ENCODE data around the gene ELMO1. TPM values are rescaled to one million over a fixed set of nuclear protein-coding genes. Genes with fewer than 3 reads are reported as not detected.

ELMO1 gene
- total RNA-seq, 1 experiment from 2014 or later = not detected

DNA sequence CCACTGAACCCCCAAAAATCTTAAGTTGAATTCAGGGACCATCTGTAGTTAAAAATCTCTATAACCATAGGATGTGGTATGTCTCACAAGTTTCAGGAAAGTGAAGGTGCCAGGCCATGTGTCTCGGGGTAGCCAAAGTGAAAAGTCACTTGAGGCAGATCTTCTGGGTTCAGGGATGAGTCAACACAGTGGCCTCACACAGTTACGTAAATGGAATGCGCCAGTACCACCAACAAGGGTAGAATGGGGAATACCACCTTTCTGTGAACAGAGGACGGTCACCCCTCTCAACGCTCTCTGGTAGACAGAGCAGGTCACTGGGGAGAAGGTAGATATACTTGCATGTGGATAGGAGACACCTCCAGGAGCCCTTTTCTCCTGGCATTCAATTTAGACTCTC lies 71.4 kb downstream of the ELMO1 start:
- no peaks in the 10 kb centered on the region for H3K4me1 ChIP-seq (replicated peaks)
- no peak for DNase-seq (ENCODE audit: low read depth in 1 of 2, low spot score in 2 of 2)
- no peak overlapping the region for H3K4me3 ChIP-seq
- 0 out of 2 replicates have a peak, but pooled peaks cover 6% of the 10 kb centered on the region for H3K9me3 ChIP-seq (replicated peaks)
- no peak overlapping the region for H3K27ac ChIP-seq
- no peaks in the 10 kb centered on the region for H3K36me3 ChIP-seq
- H3K27me3 ChIP-seq (replicated peaks) = no peaks in the 10 kb centered on the region

DNA sequence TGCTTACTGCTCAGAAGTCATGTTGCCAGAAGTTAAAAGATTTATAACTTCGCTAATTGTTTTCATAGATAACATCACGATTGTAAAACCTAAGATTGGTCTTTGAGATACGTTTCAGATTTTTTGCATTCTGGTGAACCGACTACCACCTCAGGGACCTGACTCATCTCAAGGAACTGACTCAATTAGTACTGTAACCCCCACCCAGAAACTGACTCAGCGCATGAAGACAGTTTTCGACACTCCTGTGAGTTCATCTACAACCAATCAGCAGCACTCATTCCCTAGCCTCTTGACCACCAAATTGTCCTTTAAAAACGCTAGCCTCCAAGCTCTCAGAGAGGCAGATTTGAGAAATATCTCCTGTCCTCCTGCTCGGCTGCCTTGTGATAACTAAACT lies 72.3 kb downstream of the ELMO1 start:
- DNase-seq (ENCODE audit: low read depth in 1 of 2, low spot score in 2 of 2) = no peak
- H3K36me3 ChIP-seq = no peaks in the 10 kb centered on the region
- H3K27ac ChIP-seq = no peak overlapping the region
- no peaks in the 10 kb centered on the region for H3K27me3 ChIP-seq (replicated peaks)
- no peaks in the 10 kb centered on the region for H3K4me1 ChIP-seq (replicated peaks)
- 0 out of 2 replicates have a peak, but pooled peaks cover 6% of the 10 kb centered on the region for H3K9me3 ChIP-seq (replicated peaks)
- no peak overlapping the region for H3K4me3 ChIP-seq

DNA sequence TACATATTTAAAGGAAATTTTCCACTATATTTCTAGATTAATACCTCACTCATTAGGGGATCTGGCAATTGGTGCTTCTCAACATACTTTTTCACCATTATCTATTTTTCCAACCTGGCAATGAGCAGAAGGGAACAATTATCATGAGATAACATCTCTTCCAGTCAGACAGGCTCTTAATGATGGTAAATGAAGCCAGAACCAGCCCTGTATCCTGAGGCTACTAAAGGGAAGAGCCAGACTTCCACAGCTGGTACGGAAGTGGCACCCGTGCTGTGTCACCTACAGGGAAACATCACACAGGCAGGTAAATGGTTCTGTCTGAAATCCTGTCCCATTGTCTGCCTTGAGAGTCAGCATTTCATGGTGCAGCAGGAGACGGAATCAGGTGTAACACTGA lies 75.9 kb downstream of the ELMO1 start:
- H3K36me3 ChIP-seq = no peaks in the 10 kb centered on the region
- H3K9me3 ChIP-seq (replicated peaks) = 0 out of 2 replicates have a peak, but pooled peaks cover 6% of the 10 kb centered on the region
- no peak for DNase-seq (ENCODE audit: low read depth in 1 of 2, low spot score in 2 of 2)
- H3K27me3 ChIP-seq (replicated peaks) = no peaks in the 10 kb centered on the region
- H3K27ac ChIP-seq = no peak overlapping the region
- H3K4me1 ChIP-seq (replicated peaks) = no peaks in the 10 kb centered on the region
- H3K4me3 ChIP-seq = no peak overlapping the region

DNA sequence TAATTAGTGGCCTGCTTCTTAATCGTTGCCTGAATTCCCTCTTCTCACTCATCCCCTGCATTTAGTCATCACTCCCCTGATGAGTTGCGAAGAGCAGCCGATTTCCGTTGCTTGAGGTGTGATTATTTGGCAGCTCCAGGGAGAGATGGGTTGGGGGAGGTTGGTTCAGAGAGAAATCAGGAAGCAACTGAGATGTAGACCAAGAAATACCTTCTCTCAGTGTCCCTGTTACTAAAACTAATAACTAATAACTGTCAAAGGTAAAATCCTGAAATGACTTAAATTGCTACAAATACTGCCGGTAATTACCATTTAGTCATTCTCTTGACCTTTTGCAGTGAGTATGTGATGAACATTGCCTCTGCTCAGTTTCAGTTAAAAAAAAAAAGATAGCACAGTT lies 76.9 kb downstream of the ELMO1 start:
- no peak for DNase-seq (ENCODE audit: low read depth in 1 of 2, low spot score in 2 of 2)

DNA sequence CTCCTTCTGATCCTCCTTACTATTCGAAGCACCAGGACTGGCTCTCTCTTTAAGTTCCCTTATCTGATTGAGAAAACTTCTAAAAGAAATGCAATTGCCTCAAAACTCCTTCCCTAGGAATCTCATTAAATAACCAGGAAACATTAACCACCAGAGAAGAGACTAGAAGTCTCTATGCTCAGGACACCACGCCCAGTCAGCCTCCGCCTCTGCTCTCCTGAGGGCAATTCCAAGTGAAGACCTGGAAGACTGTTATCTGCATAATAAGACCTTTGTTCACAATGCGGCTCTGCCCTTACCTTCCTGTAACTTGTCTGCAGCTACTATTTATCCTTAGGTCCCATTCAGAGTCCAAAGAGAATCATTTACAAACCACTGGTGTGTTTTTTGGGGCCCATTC lies 78.8 kb downstream of the ELMO1 start:
- no peak for DNase-seq (ENCODE audit: low read depth in 1 of 2, low spot score in 2 of 2)
- no peaks in the 10 kb centered on the region for H3K36me3 ChIP-seq
- H3K9me3 ChIP-seq (replicated peaks) = no peaks in the 10 kb centered on the region
- no peak overlapping the region for H3K27ac ChIP-seq
- no peaks in the 10 kb centered on the region for H3K4me1 ChIP-seq (replicated peaks)
- no peak overlapping the region for H3K4me3 ChIP-seq
- no peaks in the 10 kb centered on the region for H3K27me3 ChIP-seq (replicated peaks)

More for the DNA sequence above, 76.9 kb downstream of the ELMO1 start:
- Histone ChIP-seq H3K9me3 (replicated peaks) (0 out of 2 replicates have a peak, but pooled peaks cover 6% of the 10 kb centered on the region), H3K27ac (no peak overlapping the region), H3K4me3 (no peak overlapping the region), H3K36me3 (no peaks in the 10 kb centered on the region), H3K27me3 (replicated peaks) (no peaks in the 10 kb centered on the region), H3K4me1 (replicated peaks) (no peaks in the 10 kb centered on the region)

DNA sequence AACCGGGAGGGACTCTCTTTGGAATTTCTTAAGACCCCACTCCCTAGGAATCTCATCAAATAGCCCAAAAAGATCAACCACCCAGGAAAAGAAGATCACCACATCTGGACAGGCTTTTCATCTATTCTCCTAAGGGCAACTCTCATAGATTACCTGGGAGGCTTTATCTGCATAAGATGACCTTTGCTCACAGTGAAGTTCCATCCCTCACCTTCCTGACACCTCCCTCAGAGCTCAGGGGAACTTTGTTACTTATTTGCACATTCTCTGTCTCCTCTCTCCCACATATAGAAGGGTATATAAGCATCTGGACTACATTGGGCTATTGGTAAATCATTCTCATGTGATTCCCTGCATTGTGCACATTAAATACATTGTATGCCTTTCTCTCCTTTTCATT lies 80.1 kb downstream of the ELMO1 start:
- H3K27me3 ChIP-seq (replicated peaks) = no peaks in the 10 kb centered on the region
- H3K27ac ChIP-seq = no peak overlapping the region
- DNase-seq (ENCODE audit: low read depth in 1 of 2, low spot score in 2 of 2) = no peak

DNA sequence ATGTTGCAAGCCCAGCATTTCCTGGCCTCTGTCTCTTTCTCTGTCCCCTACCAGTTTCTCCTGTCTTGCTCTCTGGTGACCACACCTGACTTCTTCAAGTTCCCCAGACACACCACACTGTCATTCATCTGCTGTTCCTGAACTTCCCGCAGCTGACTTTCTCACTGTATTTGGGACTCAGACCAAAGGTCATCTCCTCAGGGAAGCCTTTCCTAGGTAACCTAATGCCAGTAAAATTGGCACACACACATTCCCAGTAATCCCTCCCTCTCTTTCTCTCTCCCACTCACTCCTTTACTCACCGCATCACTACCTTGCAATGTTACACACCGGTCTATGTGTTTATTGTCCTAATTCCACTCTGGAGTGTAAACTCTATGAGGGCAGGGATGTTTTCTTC lies 81.7 kb downstream of the ELMO1 start:
- Histone ChIP-seq H3K27ac (no peak overlapping the region), H3K9me3 (replicated peaks) (no peaks in the 10 kb centered on the region), H3K27me3 (replicated peaks) (no peaks in the 10 kb centered on the region), H3K4me1 (replicated peaks) (no peaks in the 10 kb centered on the region), H3K36me3 (no peaks in the 10 kb centered on the region), H3K4me3 (no peak overlapping the region)
- DNase-seq (ENCODE audit: low read depth in 1 of 2, low spot score in 2 of 2) = no peak

More for the DNA sequence above, 80.1 kb downstream of the ELMO1 start:
- Histone ChIP-seq H3K36me3 (no peaks in the 10 kb centered on the region), H3K9me3 (replicated peaks) (no peaks in the 10 kb centered on the region), H3K4me1 (replicated peaks) (no peaks in the 10 kb centered on the region), H3K4me3 (no peak overlapping the region)

- Histone ChIP-seq H3K4me3 (no peak overlapping the region), H3K27ac (no peak overlapping the region), H3K36me3 (no peaks in the 10 kb centered on the region), H3K27me3 (replicated peaks) (no peaks in the 10 kb centered on the region), H3K4me1 (replicated peaks) (no peaks in the 10 kb centered on the region), H3K9me3 (replicated peaks) (no peaks in the 10 kb centered on the region)
- no peak for DNase-seq (ENCODE audit: low read depth in 1 of 2, low spot score in 2 of 2)
Measured at GRCh38 chr7:37366445-37366844, 82.2 kb downstream of the ELMO1 start.

DNA sequence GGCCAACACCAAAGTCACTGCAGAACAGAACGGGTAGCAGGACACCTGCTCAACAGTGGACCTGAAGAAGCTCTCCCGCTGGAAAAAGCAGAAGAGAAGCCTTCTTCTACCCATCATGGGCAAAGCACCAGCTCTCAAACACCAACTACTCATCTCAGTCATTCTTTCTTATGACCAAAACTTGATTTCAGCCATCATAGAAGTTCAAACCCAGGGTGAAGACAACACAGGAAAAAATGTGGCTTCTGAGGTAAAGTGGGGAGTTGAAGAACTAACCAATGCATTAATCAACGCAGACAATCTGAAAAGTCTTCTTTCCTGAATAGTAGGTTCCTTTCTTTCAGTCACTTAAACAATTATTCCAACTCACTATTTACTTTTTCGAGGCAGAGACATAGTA lies 83.3 kb downstream of the ELMO1 start:
- Histone ChIP-seq H3K27ac (no peak overlapping the region), H3K9me3 (replicated peaks) (no peaks in the 10 kb centered on the region), H3K4me1 (replicated peaks) (no peaks in the 10 kb centered on the region), H3K27me3 (replicated peaks) (no peaks in the 10 kb centered on the region), H3K36me3 (no peaks in the 10 kb centered on the region), H3K4me3 (no peak overlapping the region)
- DNase-seq (ENCODE audit: low read depth in 1 of 2, low spot score in 2 of 2) = no peak

DNA sequence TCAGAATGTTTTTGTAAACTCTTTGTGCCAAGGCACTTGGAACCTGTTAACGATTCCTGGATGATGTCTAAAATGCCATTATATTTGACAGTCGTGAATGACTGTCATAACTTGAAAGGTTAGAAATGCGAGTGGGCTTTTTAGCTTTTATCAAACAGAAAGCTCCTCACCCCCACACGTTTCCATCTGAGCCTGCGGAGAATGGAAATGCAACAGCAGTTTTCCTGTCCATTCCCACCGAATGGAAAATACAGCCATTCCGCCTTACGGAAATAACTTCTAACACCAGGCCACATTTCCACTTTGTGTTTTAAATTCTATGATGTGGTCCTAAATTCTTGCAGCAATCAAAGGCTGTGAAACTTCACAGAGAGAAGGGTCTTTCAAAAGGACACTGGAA lies 83.8 kb downstream of the ELMO1 start:
- Histone ChIP-seq H3K36me3 (no peaks in the 10 kb centered on the region), H3K27me3 (replicated peaks) (no peaks in the 10 kb centered on the region; the same call in 1 of the 2 replicates), H3K9me3 (replicated peaks) (no peaks in the 10 kb centered on the region), H3K4me3 (no peak overlapping the region), H3K4me1 (replicated peaks) (no peaks in the 10 kb centered on the region), H3K27ac (no peak overlapping the region)
- no peak for DNase-seq (ENCODE audit: low read depth in 1 of 2, low spot score in 2 of 2)

GRCh38 chr7:37363536-37364491 lies 84.8 kb downstream of the ELMO1 start:
- DNase-seq (ENCODE audit: low read depth in 1 of 2, low spot score in 2 of 2) = no peak
- Histone ChIP-seq H3K4me1 (replicated peaks) (no peaks in the 10 kb centered on the region), H3K27ac (no peak overlapping the region), H3K9me3 (replicated peaks) (no peaks in the 10 kb centered on the region), H3K4me3 (no peak overlapping the region), H3K27me3 (replicated peaks) (no peaks in the 10 kb centered on the region; the same call in 1 of the 2 replicates), H3K36me3 (no peaks in the 10 kb centered on the region)

DNA sequence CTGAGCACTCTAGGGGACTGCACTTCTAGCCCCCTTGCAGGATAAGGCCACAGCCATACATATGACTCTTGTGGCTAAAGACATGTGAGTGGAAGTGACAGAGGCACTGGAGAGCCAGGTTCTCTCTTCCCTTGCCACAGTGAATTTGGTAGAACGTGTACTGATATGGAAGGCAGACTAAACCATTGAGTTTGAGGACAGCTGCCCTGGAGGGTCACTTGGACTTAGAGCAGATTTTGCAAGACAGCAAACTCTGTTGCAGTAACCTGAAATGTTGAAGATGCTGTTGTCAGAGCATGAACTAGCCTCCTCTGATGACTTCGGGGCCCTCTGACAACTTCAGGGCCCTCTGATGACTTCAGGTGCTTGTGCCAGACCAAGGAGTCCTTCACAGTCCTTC lies 85.9 kb downstream of the ELMO1 start:
- no peaks in the 10 kb centered on the region for H3K9me3 ChIP-seq (replicated peaks)
- no peak overlapping the region for H3K27ac ChIP-seq
- H3K27me3 ChIP-seq (replicated peaks) = no peaks in the 10 kb centered on the region; the same call in 1 of the 2 replicates
- H3K36me3 ChIP-seq = no peaks in the 10 kb centered on the region
- H3K4me3 ChIP-seq = no peak overlapping the region
- no peaks in the 10 kb centered on the region for H3K4me1 ChIP-seq (replicated peaks)
- DNase-seq (ENCODE audit: low read depth in 1 of 2, low spot score in 2 of 2) = no peak

DNA sequence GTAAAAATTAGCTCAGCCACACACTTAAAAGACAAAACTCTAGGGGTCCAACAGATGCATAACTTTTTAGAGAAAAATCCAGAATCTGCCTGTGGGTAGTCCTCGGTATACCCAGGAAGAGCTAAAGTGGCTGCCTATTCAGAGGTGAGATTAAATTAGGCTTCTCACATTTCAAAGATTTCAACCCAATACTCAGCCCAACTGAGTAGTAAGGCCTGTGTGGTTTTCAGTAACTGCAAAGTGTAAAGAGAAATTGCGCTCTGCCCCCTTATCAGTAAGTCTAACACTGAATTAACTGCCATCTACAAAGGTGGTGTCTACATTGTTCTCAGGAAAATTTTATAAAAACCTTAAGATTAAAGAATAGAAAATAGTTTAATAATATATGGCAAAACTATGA lies 88.2 kb downstream of the ELMO1 start:
- Histone ChIP-seq H3K9me3 (replicated peaks) (no peaks in the 10 kb centered on the region), H3K27ac (no peak overlapping the region), H3K27me3 (replicated peaks) (no peaks in the 10 kb centered on the region; the same call in 1 of the 2 replicates), H3K4me1 (replicated peaks) (no peaks in the 10 kb centered on the region), H3K4me3 (no peak overlapping the region), H3K36me3 (no peaks in the 10 kb centered on the region)
- DNase-seq (ENCODE audit: low read depth in 1 of 2, low spot score in 2 of 2) = no peak

- no peaks in the 10 kb centered on the region for H3K9me3 ChIP-seq (replicated peaks)
- H3K27ac ChIP-seq = no peak overlapping the region
- no peaks in the 10 kb centered on the region; the same call in 1 of the 2 replicates for H3K27me3 ChIP-seq (replicated peaks)
- no peaks in the 10 kb centered on the region for H3K4me1 ChIP-seq (replicated peaks)
- no peak for DNase-seq (ENCODE audit: low read depth in 1 of 2, low spot score in 2 of 2)
- H3K36me3 ChIP-seq = no peaks in the 10 kb centered on the region
- no peak overlapping the region for H3K4me3 ChIP-seq
Measured at GRCh38 chr7:37359662-37360444, 88.8 kb downstream of the ELMO1 start.
